Breast epithelium (tissue), 4 donors: ENCODE measurements around the gene ART4. TPM values are rescaled to one million over a fixed set of nuclear protein-coding genes. Genes with fewer than 3 reads are reported as not detected.

ENCODE experiments used
- DNase-seq, 2 donors: peaks; one replicate each; pipeline ENCODE4 v3.0.0-alpha.2; 2019; ENCODE audit warnings: low spot score in 2 of 2
- H3K27ac ChIP-seq, 2 donors: fragments of 200-600 bp; sonication (generic) in 1 of 2; one replicate each; pipeline ENCODE4 v1.5.1; 2016 to 2019; ENCODE audit warnings: mild to moderate bottlenecking in 1 of 2
- H3K27me3 ChIP-seq, 2 donors: fragments of 200-600 bp; sonication (generic) in 1 of 2; one replicate each; pipeline versions ENCODE4 v1.5.1 to v1.6.0; 2017 to 2019; ENCODE audit warnings: control low read depth in 1 of 2, mild to moderate bottlenecking in 1 of 2
- H3K36me3 ChIP-seq: fragments of 200-600 bp; one replicate; pipeline ENCODE4 v1.5.1; 2019
- H3K4me1 ChIP-seq, 2 donors: fragments of 200-600 bp; sonication (generic); one replicate each; pipeline ENCODE4 v1.5.1; 2016 to 2019; ENCODE audit warnings: control low read depth in 1 of 2
- H3K4me3 ChIP-seq, 3 donors: fragments of 200-600 bp; sonication (generic); 1 replicate in 2 of 3; 2 replicates in 1 of 3; pipeline ENCODE4 v1.5.1; 2016 to 2019; ENCODE audit warnings: mild to moderate bottlenecking in 3 of 3, moderate library complexity in 2 of 3
- H3K9me3 ChIP-seq, 2 donors: fragments of 200-600 bp; sonication (generic) in 1 of 2; one replicate each; pipeline ENCODE4 v1.5.1; 2016 to 2019; ENCODE audit warnings: control low read depth in 1 of 2
- CTCF ChIP-seq, 3 donors: fragments of 450-650 bp; IDR thresholded peaks; one replicate each; pipeline ENCODE4 v1.5.1; 2016 to 2017; ENCODE audit warnings: antibody characterized with exemption in 3 of 3, mild to moderate bottlenecking in 3 of 3, moderate library complexity in 3 of 3
- POLR2A ChIP-seq: fragments of 450-650 bp; IDR thresholded peaks from one replicate; pipeline ENCODE4 v1.6.1; 2016; ENCODE audit warnings: antibody characterized with exemption, mild to moderate bottlenecking, moderate library complexity
- POLR2AphosphoS5 ChIP-seq, 3 donors: sonication (generic); formaldehyde crosslinking; IDR thresholded peaks; one replicate each; pipeline ENCODE4 v1.6.1; 2017; ENCODE audit warnings: antibody characterized with exemption in 3 of 3
- intact Hi-C: fragments of 100-400 bp; cut with DNase I; formaldehyde crosslinking; loops from one replicate; pipeline ENCODE4 v1.15.1; 2023; ENCODE audit warnings: low total_unique reads
- total RNA-seq, 3 donors: library from RNA; depleted of rRNA; stranded (reverse); fragments of >200 nt; gene quantifications; one replicate each; pipeline ENCODE4 v1.1.0, GENCODE V29; 2016

ART4 gene
- total RNA-seq, 3 donors from 2014 or later, result 0.48 to 1.6 (median 1.0) TPM

- TF ChIP-seq POLR2A (no peak), POLR2AphosphoS5 (IDR thresholded peaks at IDR 0.05) (no peak), CTCF (IDR thresholded peaks at IDR 0.05) (no peak)
- intact Hi-C loops, result no loop called here
- no peak overlapping the region for H3K27ac ChIP-seq
- no peak for DNase-seq
- no peaks in the 10 kb centered on the region for H3K27me3 ChIP-seq
- no peaks in the 10 kb centered on the region for H3K9me3 ChIP-seq
- H3K36me3 ChIP-seq, result no peaks in the 10 kb centered on the region
- H3K4me3 ChIP-seq, result no peak overlapping the region
- H3K4me1 ChIP-seq, result no peaks in the 10 kb centered on the region
These were observed 16.8 kb downstream of the ART4 start for GRCh38 chr12:14826491-14826890.

- DNase-seq, result no peak
- Histone ChIP-seq H3K4me3 (no peak overlapping the region), H3K27ac (no peak overlapping the region), H3K9me3 (no peaks in the 10 kb centered on the region), H3K4me1 (no peaks in the 10 kb centered on the region), H3K27me3 (no peaks in the 10 kb centered on the region), H3K36me3 (no peaks in the 10 kb centered on the region)
- TF ChIP-seq CTCF (IDR thresholded peaks at IDR 0.05) (no peak), POLR2A (no peak), POLR2AphosphoS5 (IDR thresholded peaks at IDR 0.05) (no peak)
- intact Hi-C loops, result no loop called here
These were observed 18.1 kb downstream of the ART4 start for GRCh38 chr12:14825256-14825655.

- no peak overlapping the region for H3K27ac ChIP-seq
- H3K4me1 ChIP-seq, result no peaks in the 10 kb centered on the region
- H3K4me3 ChIP-seq, result no peak overlapping the region
- H3K9me3 ChIP-seq, result no peaks in the 10 kb centered on the region
- no peaks in the 10 kb centered on the region for H3K27me3 ChIP-seq
- no peaks in the 10 kb centered on the region for H3K36me3 ChIP-seq
- intact Hi-C loops, result no loop called here
- DNase-seq, result no peak
- TF ChIP-seq POLR2A (no peak), POLR2AphosphoS5 (IDR thresholded peaks at IDR 0.05) (no peak), CTCF (IDR thresholded peaks at IDR 0.05) (no peak)
These were observed 19.2 kb downstream of the ART4 start for GRCh38 chr12:14824012-14824634.

GRCh38 chr12:14814014-14814413 lies 29.3 kb downstream of the ART4 start, which contains the start of gene SMCO3:
TSS of gene SMCO3 (minus strand) at chr12:14814182. CDS start at chr12:14806680, 7,502 bp downstream.
- Histone ChIP-seq H3K9me3 (no peaks in the 10 kb centered on the region), H3K4me3 (no peak within 1 kb of the TSS), H3K4me1 (no peaks in the 10 kb centered on the region), H3K36me3 (no peaks in the 10 kb centered on the region), H3K27me3 (no peaks in the 10 kb centered on the region), H3K27ac (no peak within 1 kb of the TSS)
- intact Hi-C loops, result no loop called here
- no peak for DNase-seq
- no peak for TF ChIP-seq POLR2A
- TF ChIP-seq CTCF (IDR thresholded peaks at IDR 0.05), result no peak
- TF ChIP-seq POLR2AphosphoS5 (IDR thresholded peaks at IDR 0.05), result no peak

GRCh38 chr12:14811486-14811885 lies 31.8 kb downstream of the ART4 start:
- no peak for DNase-seq
- no peak for TF ChIP-seq CTCF (IDR thresholded peaks at IDR 0.05)
- TF ChIP-seq POLR2AphosphoS5 (IDR thresholded peaks at IDR 0.05), result no peak
- no peak for TF ChIP-seq POLR2A
- intact Hi-C loops, result no loop called here
- no peak overlapping the region for H3K4me3 ChIP-seq
- no peaks in the 10 kb centered on the region for H3K36me3 ChIP-seq
- no peak overlapping the region for H3K27ac ChIP-seq
- H3K9me3 ChIP-seq, result no peaks in the 10 kb centered on the region
- no peaks in the 10 kb centered on the region for H3K27me3 ChIP-seq
- H3K4me1 ChIP-seq, result no peaks in the 10 kb centered on the region
